Uterine smooth muscle cell (primary cell): ENCODE data around the gene CXCL9. TPM values are rescaled to one million over a fixed set of nuclear protein-coding genes. Genes with fewer than 3 reads are reported as not detected.

Experiments used
- total RNA-seq: library from RNA; depleted of rRNA; stranded (reverse); fragments of >200 nt; gene quantifications from 2 replicates; pipeline ENCODE4 v1.2.3, GENCODE V29; 2014

The CXCL9 gene
- not detected in 2 replicates for total RNA-seq

GRCh38 chr4:76007089-76007862 lies at the start of gene CXCL9:
Gene CXCL9, minus strand, starts transcription at chr4:76007509. Its CDS starts 60 bp downstream, at chr4:76007449.

GRCh38 chr4:76035799-76036380 lies 28.6 kb upstream of the CXCL9 start, which contains the start of gene CXCL11:
Gene CXCL11, minus strand, starts transcription at chr4:76036070. Its CDS starts 83 bp downstream, at chr4:76035987.

DNA sequence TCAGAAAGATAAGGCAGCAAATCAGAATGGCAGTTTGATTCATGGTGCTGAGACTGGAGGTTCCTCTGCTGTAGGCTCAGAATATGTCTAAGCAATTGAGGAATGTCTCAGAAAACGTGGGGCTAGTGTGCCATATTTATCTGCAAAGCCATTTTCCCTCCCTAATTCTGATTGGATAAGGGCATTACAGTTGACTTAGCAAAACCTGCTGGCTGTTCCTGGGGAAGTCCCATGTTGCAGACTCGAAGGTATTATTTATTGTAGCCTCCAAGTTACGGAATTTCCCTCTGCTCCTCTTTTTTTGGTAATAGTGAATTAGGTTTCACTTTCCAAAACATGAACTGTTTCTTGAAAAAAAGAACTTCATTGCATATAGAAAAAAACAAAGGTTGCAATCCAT lies 16.1 kb upstream of the CXCL9 start, which contains the start of gene CXCL10:
CXCL10 (minus strand) TSS at position 109 of the 400 bp plus-strand sequence; CDS start at position 43, 66 bp downstream.

Other genes starting within 250 kb of the CXCL9 start
- under 0.01 TPM in 1 of 2 replicates, not detected in the other for gene PPEF2, start 105.1 kb downstream of the CXCL9 start, total RNA-seq
- gene NAAA, start 66.5 kb downstream of the CXCL9 start, total RNA-seq: 39.2 and 51.7 TPM in 2 replicates
- 33.2 and 38.4 TPM in 2 replicates for gene SDAD1, start 16.6 kb downstream of the CXCL9 start, total RNA-seq
- gene CXCL10, start 16.0 kb upstream of the CXCL9 start, total RNA-seq: not detected in 2 replicates
- gene CXCL11, start 28.6 kb upstream of the CXCL9 start, total RNA-seq: 0.22 TPM in 1 of 2 replicates, not detected in the other
- gene ART3, start 67.2 kb upstream of the CXCL9 start, total RNA-seq: not detected in 2 replicates
- gene NUP54, start 140.9 kb upstream of the CXCL9 start, total RNA-seq: 50.2 and 80.1 TPM in 2 replicates
- gene SCARB2, start 206.3 kb upstream of the CXCL9 start, total RNA-seq: 162 and 265 TPM in 2 replicates
- gene FAM47E, start 244.2 kb upstream of the CXCL9 start, total RNA-seq: under 0.01 and 0.37 TPM in 2 replicates